WTC11 (cell line): Measurements from ENCODE around the gene HTR7.

Experiments used
- OVOL2 ChIP-seq: fragments of 250-450 bp; sonication (Bioruptor Pico); IDR thresholded peaks from 2 replicates; pipeline ENCODE4 v1.9.0; 2021; ENCODE audit warnings: mild to moderate bottlenecking, borderline replicate concordance
- TCF7 ChIP-seq: sonication (generic); formaldehyde crosslinking; IDR thresholded peaks from 2 replicates; pipeline ENCODE4 v1.8.0; 2022; ENCODE audit warnings: mild to moderate bottlenecking, low read depth, missing genetic modification reagents, moderate library complexity
- ZNF671 ChIP-seq: fragments of 250-450 bp; sonication (Bioruptor Pico); IDR thresholded peaks from 2 replicates; pipeline ENCODE4 v1.8.0; 2021; ENCODE audit warnings: mild to moderate bottlenecking
- TF ChIP-seq, protein P1 (sequence below): sonication (generic); formaldehyde crosslinking; IDR thresholded peaks from 2 replicates; pipeline ENCODE4 v1.8.1; 2022; ENCODE audit warnings: mild to moderate bottlenecking, missing genetic modification reagents, moderate library complexity, borderline replicate concordance
- TF ChIP-seq, protein P2 (sequence below): sonication (generic); formaldehyde crosslinking; conservative IDR thresholded peaks from 2 replicates; pipeline ENCODE4 v1.8.1; 2022; ENCODE audit warnings: mild to moderate bottlenecking, missing genetic modification reagents
- TF ChIP-seq, protein P3 (sequence below): fragments of 200-600 bp; IDR thresholded peaks from 2 replicates; pipeline ENCODE4 v1.8.0; 2022; ENCODE audit warnings: antibody characterized with exemption
- TF ChIP-seq, protein P4 (sequence below): sonication (generic); formaldehyde crosslinking; IDR thresholded peaks from 2 replicates; pipeline ENCODE4 v1.8.1; 2023; ENCODE audit warnings: mild to moderate bottlenecking, missing genetic modification reagents
- TF ChIP-seq, protein P5 (sequence below): sonication (generic); formaldehyde crosslinking; IDR thresholded peaks from 2 replicates; pipeline ENCODE4 v1.8.0; 2022; ENCODE audit warnings: mild to moderate bottlenecking, missing genetic modification reagents
- TF ChIP-seq, protein P6 (sequence below): sonication (generic); formaldehyde crosslinking; IDR thresholded peaks from 2 replicates; pipeline ENCODE4 v1.8.1; 2023; ENCODE audit warnings: mild to moderate bottlenecking, moderate library complexity, missing genetic modification reagents
- TF ChIP-seq, protein P7 (sequence below): sonication (generic); formaldehyde crosslinking; IDR thresholded peaks from 2 replicates; pipeline ENCODE4 v1.8.0; 2023; ENCODE audit warnings: missing genetic modification reagents, mild to moderate bottlenecking, borderline replicate concordance

DNA sequence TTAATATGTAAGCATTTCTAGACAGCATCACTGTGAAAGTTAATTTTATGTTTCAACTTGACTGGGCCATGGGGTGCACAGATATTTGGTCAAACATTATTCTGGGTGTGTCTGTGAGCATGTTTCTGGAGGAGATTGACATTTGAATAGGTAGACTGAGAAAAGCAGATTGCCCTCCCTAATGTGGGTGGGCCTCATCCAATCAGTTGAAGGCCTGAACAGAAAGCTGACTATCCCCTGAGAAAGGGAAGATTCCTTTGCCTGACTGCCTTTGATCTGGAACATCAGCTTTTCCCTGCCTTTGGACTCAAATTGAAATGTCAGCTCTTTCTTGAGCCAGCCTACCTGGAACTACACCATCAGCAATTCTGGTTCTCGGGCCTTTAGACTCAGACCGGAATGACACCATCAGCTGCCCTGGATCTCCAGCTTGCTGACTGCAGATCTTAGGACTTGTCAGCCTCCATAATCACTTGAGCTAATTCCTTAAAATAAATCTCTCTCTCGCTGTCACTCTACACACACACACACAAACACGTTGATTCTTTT, 8.3 kb upstream of the HTR7 start:
- TF ChIP-seq ZNF671 (CRISPR knock-in tag) (no peak), TCF7 (no peak), OVOL2 (CRISPR knock-in tag) (no peak)
- TF ChIP-seq, protein P1, sequence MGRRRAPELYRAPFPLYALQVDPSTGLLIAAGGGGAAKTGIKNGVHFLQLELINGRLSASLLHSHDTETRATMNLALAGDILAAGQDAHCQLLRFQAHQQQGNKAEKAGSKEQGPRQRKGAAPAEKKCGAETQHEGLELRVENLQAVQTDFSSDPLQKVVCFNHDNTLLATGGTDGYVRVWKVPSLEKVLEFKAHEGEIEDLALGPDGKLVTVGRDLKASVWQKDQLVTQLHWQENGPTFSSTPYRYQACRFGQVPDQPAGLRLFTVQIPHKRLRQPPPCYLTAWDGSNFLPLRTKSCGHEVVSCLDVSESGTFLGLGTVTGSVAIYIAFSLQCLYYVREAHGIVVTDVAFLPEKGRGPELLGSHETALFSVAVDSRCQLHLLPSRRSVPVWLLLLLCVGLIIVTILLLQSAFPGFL (CRISPR knock-in tag): no peak
- TF ChIP-seq, protein P2, sequence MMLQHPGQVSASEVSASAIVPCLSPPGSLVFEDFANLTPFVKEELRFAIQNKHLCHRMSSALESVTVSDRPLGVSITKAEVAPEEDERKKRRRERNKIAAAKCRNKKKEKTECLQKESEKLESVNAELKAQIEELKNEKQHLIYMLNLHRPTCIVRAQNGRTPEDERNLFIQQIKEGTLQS (CRISPR knock-in tag): no peak
- TF ChIP-seq, protein P3, sequence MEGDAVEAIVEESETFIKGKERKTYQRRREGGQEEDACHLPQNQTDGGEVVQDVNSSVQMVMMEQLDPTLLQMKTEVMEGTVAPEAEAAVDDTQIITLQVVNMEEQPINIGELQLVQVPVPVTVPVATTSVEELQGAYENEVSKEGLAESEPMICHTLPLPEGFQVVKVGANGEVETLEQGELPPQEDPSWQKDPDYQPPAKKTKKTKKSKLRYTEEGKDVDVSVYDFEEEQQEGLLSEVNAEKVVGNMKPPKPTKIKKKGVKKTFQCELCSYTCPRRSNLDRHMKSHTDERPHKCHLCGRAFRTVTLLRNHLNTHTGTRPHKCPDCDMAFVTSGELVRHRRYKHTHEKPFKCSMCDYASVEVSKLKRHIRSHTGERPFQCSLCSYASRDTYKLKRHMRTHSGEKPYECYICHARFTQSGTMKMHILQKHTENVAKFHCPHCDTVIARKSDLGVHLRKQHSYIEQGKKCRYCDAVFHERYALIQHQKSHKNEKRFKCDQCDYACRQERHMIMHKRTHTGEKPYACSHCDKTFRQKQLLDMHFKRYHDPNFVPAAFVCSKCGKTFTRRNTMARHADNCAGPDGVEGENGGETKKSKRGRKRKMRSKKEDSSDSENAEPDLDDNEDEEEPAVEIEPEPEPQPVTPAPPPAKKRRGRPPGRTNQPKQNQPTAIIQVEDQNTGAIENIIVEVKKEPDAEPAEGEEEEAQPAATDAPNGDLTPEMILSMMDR: no peak
- TF ChIP-seq, protein P4, sequence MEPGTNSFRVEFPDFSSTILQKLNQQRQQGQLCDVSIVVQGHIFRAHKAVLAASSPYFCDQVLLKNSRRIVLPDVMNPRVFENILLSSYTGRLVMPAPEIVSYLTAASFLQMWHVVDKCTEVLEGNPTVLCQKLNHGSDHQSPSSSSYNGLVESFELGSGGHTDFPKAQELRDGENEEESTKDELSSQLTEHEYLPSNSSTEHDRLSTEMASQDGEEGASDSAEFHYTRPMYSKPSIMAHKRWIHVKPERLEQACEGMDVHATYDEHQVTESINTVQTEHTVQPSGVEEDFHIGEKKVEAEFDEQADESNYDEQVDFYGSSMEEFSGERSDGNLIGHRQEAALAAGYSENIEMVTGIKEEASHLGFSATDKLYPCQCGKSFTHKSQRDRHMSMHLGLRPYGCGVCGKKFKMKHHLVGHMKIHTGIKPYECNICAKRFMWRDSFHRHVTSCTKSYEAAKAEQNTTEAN (CRISPR knock-in tag): no peak
- TF ChIP-seq, protein P5, sequence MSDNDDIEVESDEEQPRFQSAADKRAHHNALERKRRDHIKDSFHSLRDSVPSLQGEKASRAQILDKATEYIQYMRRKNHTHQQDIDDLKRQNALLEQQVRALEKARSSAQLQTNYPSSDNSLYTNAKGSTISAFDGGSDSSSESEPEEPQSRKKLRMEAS: no peak
- TF ChIP-seq, protein P6, sequence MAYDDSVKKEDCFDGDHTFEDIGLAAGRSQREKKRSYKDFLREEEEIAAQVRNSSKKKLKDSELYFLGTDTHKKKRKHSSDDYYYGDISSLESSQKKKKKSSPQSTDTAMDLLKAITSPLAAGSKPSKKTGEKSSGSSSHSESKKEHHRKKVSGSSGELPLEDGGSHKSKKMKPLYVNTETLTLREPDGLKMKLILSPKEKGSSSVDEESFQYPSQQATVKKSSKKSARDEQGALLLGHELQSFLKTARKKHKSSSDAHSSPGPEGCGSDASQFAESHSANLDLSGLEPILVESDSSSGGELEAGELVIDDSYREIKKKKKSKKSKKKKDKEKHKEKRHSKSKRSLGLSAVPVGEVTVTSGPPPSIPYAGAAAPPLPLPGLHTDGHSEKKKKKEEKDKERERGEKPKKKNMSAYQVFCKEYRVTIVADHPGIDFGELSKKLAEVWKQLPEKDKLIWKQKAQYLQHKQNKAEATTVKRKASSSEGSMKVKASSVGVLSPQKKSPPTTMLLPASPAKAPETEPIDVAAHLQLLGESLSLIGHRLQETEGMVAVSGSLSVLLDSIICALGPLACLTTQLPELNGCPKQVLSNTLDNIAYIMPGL: no peak
- TF ChIP-seq, protein P7, sequence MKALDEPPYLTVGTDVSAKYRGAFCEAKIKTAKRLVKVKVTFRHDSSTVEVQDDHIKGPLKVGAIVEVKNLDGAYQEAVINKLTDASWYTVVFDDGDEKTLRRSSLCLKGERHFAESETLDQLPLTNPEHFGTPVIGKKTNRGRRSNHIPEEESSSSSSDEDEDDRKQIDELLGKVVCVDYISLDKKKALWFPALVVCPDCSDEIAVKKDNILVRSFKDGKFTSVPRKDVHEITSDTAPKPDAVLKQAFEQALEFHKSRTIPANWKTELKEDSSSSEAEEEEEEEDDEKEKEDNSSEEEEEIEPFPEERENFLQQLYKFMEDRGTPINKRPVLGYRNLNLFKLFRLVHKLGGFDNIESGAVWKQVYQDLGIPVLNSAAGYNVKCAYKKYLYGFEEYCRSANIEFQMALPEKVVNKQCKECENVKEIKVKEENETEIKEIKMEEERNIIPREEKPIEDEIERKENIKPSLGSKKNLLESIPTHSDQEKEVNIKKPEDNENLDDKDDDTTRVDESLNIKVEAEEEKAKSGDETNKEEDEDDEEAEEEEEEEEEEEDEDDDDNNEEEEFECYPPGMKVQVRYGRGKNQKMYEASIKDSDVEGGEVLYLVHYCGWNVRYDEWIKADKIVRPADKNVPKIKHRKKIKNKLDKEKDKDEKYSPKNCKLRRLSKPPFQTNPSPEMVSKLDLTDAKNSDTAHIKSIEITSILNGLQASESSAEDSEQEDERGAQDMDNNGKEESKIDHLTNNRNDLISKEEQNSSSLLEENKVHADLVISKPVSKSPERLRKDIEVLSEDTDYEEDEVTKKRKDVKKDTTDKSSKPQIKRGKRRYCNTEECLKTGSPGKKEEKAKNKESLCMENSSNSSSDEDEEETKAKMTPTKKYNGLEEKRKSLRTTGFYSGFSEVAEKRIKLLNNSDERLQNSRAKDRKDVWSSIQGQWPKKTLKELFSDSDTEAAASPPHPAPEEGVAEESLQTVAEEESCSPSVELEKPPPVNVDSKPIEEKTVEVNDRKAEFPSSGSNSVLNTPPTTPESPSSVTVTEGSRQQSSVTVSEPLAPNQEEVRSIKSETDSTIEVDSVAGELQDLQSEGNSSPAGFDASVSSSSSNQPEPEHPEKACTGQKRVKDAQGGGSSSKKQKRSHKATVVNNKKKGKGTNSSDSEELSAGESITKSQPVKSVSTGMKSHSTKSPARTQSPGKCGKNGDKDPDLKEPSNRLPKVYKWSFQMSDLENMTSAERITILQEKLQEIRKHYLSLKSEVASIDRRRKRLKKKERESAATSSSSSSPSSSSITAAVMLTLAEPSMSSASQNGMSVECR (CRISPR knock-in tag): no peak
